Esophagus muscularis mucosa (tissue), 4 donors: ENCODE results near the gene LRRTM4.

Experiments used
- EP300 ChIP-seq: sonication (generic); formaldehyde crosslinking; IDR thresholded peaks from one replicate; pipeline ENCODE4 v1.6.1; 2017; ENCODE audit warnings: antibody characterized with exemption
- POLR2A ChIP-seq: fragments of 450-650 bp; IDR thresholded peaks from one replicate; pipeline ENCODE4 v1.6.1; 2017; ENCODE audit warnings: antibody characterized with exemption, moderate library complexity, mild to moderate bottlenecking, low read depth
- TF ChIP-seq, protein P1 (sequence below), 3 experiments: fragments of 200-600 bp in 2 of 3; fragments of 450-650 bp in 1 of 3; sonication (generic) in 2 of 3; IDR thresholded peaks; one replicate each; pipeline ENCODE4 v1.5.1; 2017 to 2019; ENCODE audit warnings: antibody characterized with exemption in 3 of 3, mild to moderate bottlenecking in 2 of 3, moderate library complexity in 1 of 3

DNA sequence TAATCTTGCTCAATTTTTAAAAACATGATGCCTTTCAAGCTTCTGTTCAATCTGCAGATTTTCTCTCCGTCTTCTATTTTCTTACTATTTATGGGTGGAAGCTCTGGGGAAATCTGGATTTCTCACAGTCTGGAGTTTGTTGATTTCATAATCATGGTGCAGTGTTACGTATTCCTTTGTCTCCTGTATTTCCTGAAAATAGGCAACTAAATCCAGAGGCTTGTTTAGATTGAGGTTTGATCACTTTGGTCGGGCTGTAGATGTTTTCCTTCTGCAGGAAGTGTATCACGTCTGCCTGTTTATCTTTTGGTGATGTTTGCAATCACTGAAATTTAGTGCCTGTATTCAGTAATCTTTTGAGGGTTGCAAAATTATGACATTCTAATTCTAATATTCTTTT lies 487.7 kb downstream of the LRRTM4 start:
- TF ChIP-seq, protein P1, sequence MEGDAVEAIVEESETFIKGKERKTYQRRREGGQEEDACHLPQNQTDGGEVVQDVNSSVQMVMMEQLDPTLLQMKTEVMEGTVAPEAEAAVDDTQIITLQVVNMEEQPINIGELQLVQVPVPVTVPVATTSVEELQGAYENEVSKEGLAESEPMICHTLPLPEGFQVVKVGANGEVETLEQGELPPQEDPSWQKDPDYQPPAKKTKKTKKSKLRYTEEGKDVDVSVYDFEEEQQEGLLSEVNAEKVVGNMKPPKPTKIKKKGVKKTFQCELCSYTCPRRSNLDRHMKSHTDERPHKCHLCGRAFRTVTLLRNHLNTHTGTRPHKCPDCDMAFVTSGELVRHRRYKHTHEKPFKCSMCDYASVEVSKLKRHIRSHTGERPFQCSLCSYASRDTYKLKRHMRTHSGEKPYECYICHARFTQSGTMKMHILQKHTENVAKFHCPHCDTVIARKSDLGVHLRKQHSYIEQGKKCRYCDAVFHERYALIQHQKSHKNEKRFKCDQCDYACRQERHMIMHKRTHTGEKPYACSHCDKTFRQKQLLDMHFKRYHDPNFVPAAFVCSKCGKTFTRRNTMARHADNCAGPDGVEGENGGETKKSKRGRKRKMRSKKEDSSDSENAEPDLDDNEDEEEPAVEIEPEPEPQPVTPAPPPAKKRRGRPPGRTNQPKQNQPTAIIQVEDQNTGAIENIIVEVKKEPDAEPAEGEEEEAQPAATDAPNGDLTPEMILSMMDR (IDR thresholded peaks at IDR 0.05): no peak
- TF ChIP-seq POLR2A: no peak
- TF ChIP-seq EP300: no peak
